Measurements from ENCODE around the gene S100A12. TPM values are rescaled to one million over a fixed set of nuclear protein-coding genes. Genes with fewer than 3 reads are reported as not detected.

The S100A12 gene
- total RNA-seq, 1 donor from 2014 or later, result not detected

- no peaks in the 10 kb centered on the region for H3K9me3 Mint-ChIP-seq
- H3K4me3 Mint-ChIP-seq, result no peak overlapping the region
- no peaks in the 10 kb centered on the region for H3K36me3 Mint-ChIP-seq (ENCODE audit: low read depth)
- intact Hi-C loops (cut with micrococcal nuclease), result no loop called here
- peaks cover 28% of the 10 kb centered on the region for H3K4me1 Mint-ChIP-seq (ENCODE audit: low read depth)
- no peak for DNase-seq (ENCODE audit: low spot score)
- peaks cover 4% of the 10 kb centered on the region for H3K27me3 Mint-ChIP-seq (ENCODE audit: insufficient read depth)
- H3K27ac Mint-ChIP-seq, result no peak overlapping the region
These were observed 15.2 kb downstream of the S100A12 start for GRCh38 chr1:153360190-153360589.

GRCh38 chr1:153359241-153359640, 16.2 kb downstream of the S100A12 start:
- no peaks in the 10 kb centered on the region for H3K9me3 Mint-ChIP-seq
- H3K4me1 Mint-ChIP-seq (ENCODE audit: low read depth), result peaks cover 28% of the 10 kb centered on the region
- peaks cover 7% of the 10 kb centered on the region for H3K27me3 Mint-ChIP-seq (ENCODE audit: insufficient read depth)
- H3K36me3 Mint-ChIP-seq (ENCODE audit: low read depth), result no peaks in the 10 kb centered on the region
- intact Hi-C loops (cut with micrococcal nuclease), result loop anchor here (10.0 kb wide), 2 partner anchors 256 to 386 kb away; partner anchors contain the start of genes S100A14 and S100A16
- H3K4me3 Mint-ChIP-seq, result no peak overlapping the region
- H3K27ac Mint-ChIP-seq, result no peak overlapping the region
- DNase-seq (ENCODE audit: low spot score), result no peak

GRCh38 chr1:153358691-153358975, 16.8 kb downstream of the S100A12 start:
- H3K36me3 Mint-ChIP-seq (ENCODE audit: low read depth), result no peaks in the 10 kb centered on the region
- peaks cover 7% of the 10 kb centered on the region for H3K27me3 Mint-ChIP-seq (ENCODE audit: insufficient read depth)
- no peak for DNase-seq (ENCODE audit: low spot score)
- intact Hi-C loops (cut with micrococcal nuclease), result loop anchor here (10.0 kb wide), 2 partner anchors 256 to 386 kb away; partner anchors contain the start of genes S100A14 and S100A16
- H3K4me3 Mint-ChIP-seq, result no peak overlapping the region
- peaks cover 28% of the 10 kb centered on the region for H3K4me1 Mint-ChIP-seq (ENCODE audit: low read depth)
- H3K27ac Mint-ChIP-seq, result no peak overlapping the region
- no peaks in the 10 kb centered on the region for H3K9me3 Mint-ChIP-seq

- intact Hi-C loops (cut with micrococcal nuclease), result loop anchor here (10.0 kb wide), 2 partner anchors 257 to 387 kb away; partner anchors contain the start of genes S100A14 and S100A16
These were observed 17.3 kb downstream of the S100A12 start, which contains the start of gene S100A9 for GRCh38 chr1:153357853-153358690. S100A9 (plus strand) TSS chr1:153357854; CDS start chr1:153358284, 430 bp downstream.

GRCh38 chr1:153357076-153357852, 18.2 kb downstream of the S100A12 start:
- Mint-ChIP-seq H3K9me3 (no peaks in the 10 kb centered on the region), H3K4me3 (no peak overlapping the region), H3K4me1 (ENCODE audit: low read depth) (peaks cover 28% of the 10 kb centered on the region), H3K27me3 (ENCODE audit: insufficient read depth) (peaks cover 5% of the 10 kb centered on the region), H3K27ac (no peak overlapping the region), H3K36me3 (ENCODE audit: low read depth) (no peaks in the 10 kb centered on the region)
- intact Hi-C loops (cut with micrococcal nuclease), result loop anchor here (10.0 kb wide), 2 partner anchors 258 to 388 kb away; partner anchors contain the start of genes S100A14 and S100A16
- no peak for DNase-seq (ENCODE audit: low spot score)

More at GRCh38 chr1:153357853-153358690, 17.3 kb downstream of the S100A12 start, which contains the start of gene S100A9:
- H3K27me3 Mint-ChIP-seq (ENCODE audit: insufficient read depth), result peaks cover 5% of the 10 kb centered on the region
- H3K4me3 Mint-ChIP-seq, result no peak within 1 kb of the TSS
- H3K4me1 Mint-ChIP-seq (ENCODE audit: low read depth), result peaks cover 28% of the 10 kb centered on the region
- no peaks in the 10 kb centered on the region for H3K36me3 Mint-ChIP-seq (ENCODE audit: low read depth)
- H3K9me3 Mint-ChIP-seq, result no peaks in the 10 kb centered on the region
- no peak for DNase-seq (ENCODE audit: low spot score)
- peak within 1 kb of the TSS; percentile 34 for H3K27ac Mint-ChIP-seq

- H3K27me3 Mint-ChIP-seq (ENCODE audit: insufficient read depth), result peaks cover 5% of the 10 kb centered on the region
- no peak for DNase-seq (ENCODE audit: low spot score)
- no peaks in the 10 kb centered on the region for H3K9me3 Mint-ChIP-seq
- H3K36me3 Mint-ChIP-seq (ENCODE audit: low read depth), result no peaks in the 10 kb centered on the region
- no peak overlapping the region for H3K4me3 Mint-ChIP-seq
- peaks cover 28% of the 10 kb centered on the region for H3K4me1 Mint-ChIP-seq (ENCODE audit: low read depth)
- intact Hi-C loops (cut with micrococcal nuclease), result loop anchor here (10.0 kb wide), 2 partner anchors 258 to 388 kb away; partner anchors contain the start of genes S100A14 and S100A16
- peak overlapping the region; percentile 34 for H3K27ac Mint-ChIP-seq
These were observed 18.9 kb downstream of the S100A12 start for GRCh38 chr1:153356392-153357075.

- peak; percentile 38 for DNase-seq (ENCODE audit: low spot score)
- no peak overlapping the region for H3K27ac Mint-ChIP-seq
- no peaks in the 10 kb centered on the region for H3K9me3 Mint-ChIP-seq
- H3K27me3 Mint-ChIP-seq (ENCODE audit: insufficient read depth), result peaks cover 14% of the 10 kb centered on the region
- H3K4me1 Mint-ChIP-seq (ENCODE audit: low read depth), result peaks cover 28% of the 10 kb centered on the region
- H3K4me3 Mint-ChIP-seq, result no peak overlapping the region
- no peaks in the 10 kb centered on the region for H3K36me3 Mint-ChIP-seq (ENCODE audit: low read depth)
- intact Hi-C loops (cut with micrococcal nuclease), result loop anchor here (10.0 kb wide), 2 partner anchors 259 to 389 kb away; partner anchors contain the start of genes S100A14 and S100A16
These were observed 19.9 kb downstream of the S100A12 start for GRCh38 chr1:153355445-153356071.

GRCh38 chr1:153354515-153355193, 20.8 kb downstream of the S100A12 start:
- Mint-ChIP-seq H3K9me3 (no peaks in the 10 kb centered on the region), H3K27ac (no peak overlapping the region), H3K4me1 (ENCODE audit: low read depth) (peaks cover 28% of the 10 kb centered on the region), H3K27me3 (ENCODE audit: insufficient read depth) (peaks cover 21% of the 10 kb centered on the region), H3K4me3 (no peak overlapping the region), H3K36me3 (ENCODE audit: low read depth) (no peaks in the 10 kb centered on the region)
- intact Hi-C loops (cut with micrococcal nuclease), result loop anchor here (10.0 kb wide), 2 partner anchors 260 to 390 kb away; partner anchors contain the start of genes S100A14 and S100A16
- DNase-seq (ENCODE audit: low spot score), result no peak

- DNase-seq (ENCODE audit: low spot score), result no peak
- Mint-ChIP-seq H3K4me3 (no peak overlapping the region), H3K9me3 (no peaks in the 10 kb centered on the region), H3K4me1 (ENCODE audit: low read depth) (peaks cover 23% of the 10 kb centered on the region), H3K27me3 (ENCODE audit: insufficient read depth) (peaks cover 22% of the 10 kb centered on the region), H3K27ac (no peak overlapping the region), H3K36me3 (ENCODE audit: low read depth) (no peaks in the 10 kb centered on the region)
- intact Hi-C loops (cut with micrococcal nuclease), result loop anchor here (10.0 kb wide), 2 partner anchors 261 to 391 kb away; partner anchors contain the start of genes S100A14 and S100A16
These were observed 22.0 kb downstream of the S100A12 start for GRCh38 chr1:153353226-153353947.

- DNase-seq (ENCODE audit: low spot score), result peak; percentile 34
- Mint-ChIP-seq H3K27ac (no peak overlapping the region), H3K4me1 (ENCODE audit: low read depth) (peaks cover 15% of the 10 kb centered on the region), H3K4me3 (no peak overlapping the region), H3K9me3 (no peaks in the 10 kb centered on the region), H3K27me3 (ENCODE audit: insufficient read depth) (peaks cover 22% of the 10 kb centered on the region), H3K36me3 (ENCODE audit: low read depth) (no peaks in the 10 kb centered on the region)
- intact Hi-C loops (cut with micrococcal nuclease), result loop anchor here (1.0 to 10.0 kb wide), 5 partner anchors 52 to 392 kb away; partner anchors contain the start of genes S100A14 and S100A16
These were observed 22.9 kb downstream of the S100A12 start for GRCh38 chr1:153352523-153352922.
